Ovary (tissue), 9 donors: ENCODE measurements around the gene NOP9. TPM values are rescaled to one million over a fixed set of nuclear protein-coding genes. Genes with fewer than 3 reads are reported as not detected.

Experiments
- DNase-seq, 5 donors: peaks; one replicate each; pipeline ENCODE4 v3.0.0-alpha.2; 2019 to 2020
- H3K27ac ChIP-seq, 2 donors: fragments of 200-600 bp; one replicate each; pipeline versions ENCODE4 v1.5.1 to v1.8.0; 2019 to 2022
- H3K27me3 ChIP-seq: fragments of 200-600 bp; one replicate; pipeline ENCODE4 v1.8.0; 2022
- H3K36me3 ChIP-seq: fragments of 200-600 bp; sonication (generic); one replicate; pipeline ENCODE4 v1.5.1; 2019
- H3K4me1 ChIP-seq: one replicate; pipeline ENCODE4 v1.8.1; 2013; ENCODE audit warnings: mild to moderate bottlenecking, moderate library complexity; ENCODE audit not compliant: insufficient read depth
- H3K4me3 ChIP-seq: fragments of 200-600 bp; sonication (generic); one replicate; pipeline ENCODE4 v1.5.1; 2017
- H3K9me3 ChIP-seq, 2 donors: fragments of 200-600 bp in 1 of 2; sonication (generic) in 1 of 2; one replicate each; pipeline versions ENCODE4 v1.5.1 to v1.8.1; 2013 to 2019; ENCODE audit warnings: mild to moderate bottlenecking in 1 of 2, moderate library complexity in 1 of 2
- CTCF ChIP-seq, 3 donors: fragments of 450-650 bp in 2 of 3; fragments of 200-600 bp in 1 of 3; IDR thresholded peaks; one replicate each; pipeline versions ENCODE4 v1.5.1 to v1.8.0; 2016 to 2022; ENCODE audit warnings: antibody characterized with exemption in 3 of 3, mild to moderate bottlenecking in 1 of 3
- EP300 ChIP-seq: sonication (generic); formaldehyde crosslinking; IDR thresholded peaks from one replicate; pipeline ENCODE4 v1.6.1; 2017; ENCODE audit warnings: antibody characterized with exemption
- POLR2A ChIP-seq: fragments of 450-650 bp; IDR thresholded peaks from one replicate; pipeline ENCODE4 v1.6.1; 2017; ENCODE audit warnings: antibody characterized with exemption, mild to moderate bottlenecking, moderate library complexity
- WGBS, 3 donors: extraction: QIAGEN DNeasy Blood & Tissue Kit in 1 of 3; methylation state at CpG; one replicate each; pipeline versions ENCODE4 v1.1.5 to v1.1.7; 2013 to 2017; 5-methylcytosine and 5-hydroxymethylcytosine counted together
- intact Hi-C, 4 donors: fragments of 100-400 bp; cut with DNase I; formaldehyde crosslinking; loops; one replicate each; pipeline versions ENCODE4 v1.11.0 to v1.15.1; 2022 to 2023
- polyA plus RNA-seq, 2 donors: library from polyadenylated mRNA; stranded (reverse); fragments of 200-250 nt in 1 of 2; fragments of 350-450 nt in 1 of 2; fragmentation: Illumina TruSeq in 1 of 2; extraction: RNeasy Lipid Tissue Mini Kit (QIAGEN cat#74804) in 1 of 2; gene quantifications; one replicate each; pipeline ENCODE4 v1.2.3, GENCODE V29; 2013 to 2014
- total RNA-seq, 7 donors: library from RNA; depleted of rRNA in 2 of 7; stranded (reverse); fragments of >200 nt in 2 of 7; fragmentation: NEBNext Ultra II Directional in 3 of 7; extraction: Animal tissue kit (Norgen Biotek cat#: 25700) in 3 of 7; gene quantifications; one replicate each; pipeline versions ENCODE4 v1.1.0 to v1.2.4, GENCODE V29; 2016 to 2023
- donor health status: DM: no; HTN: no; CAD: no; lungs with moderate emphysema.
- donor health status: DM: no; HTN: no; CAD: no.
- donor health status: Bipolar disorder and iron deficiency.
- donor health status: DM: yes; HTN: yes; CAD: no.
- donor health status: DM: no; HTN: no; CAD: no.
- donor health status: DM: yes; HTN: yes; CAD: no.

Gene NOP9
- total and polyA plus RNA-seq, 9 donors = 9.2 to 28.6 (median 22.1) TPM

- Histone ChIP-seq H3K4me3 (peak overlapping the region; percentile 93), H3K9me3 (no peaks in the 10 kb centered on the region), H3K36me3 (no peaks in the 10 kb centered on the region), H3K4me1 (peaks cover 6% of the 10 kb centered on the region), H3K27ac (peak overlapping the region; percentile 32 to 65), H3K27me3 (no peaks in the 10 kb centered on the region)
- 22 to 26% (median 23%) methylated on average over 16 of the region's 16 CpGs for WGBS, 3 donors
- TF ChIP-seq CTCF (IDR thresholded peaks at IDR 0.05) = no peak
- no peak for TF ChIP-seq EP300
- TF ChIP-seq POLR2A = no peak
- DNase-seq = no peak
- intact Hi-C loops = no loop called here
Measured at GRCh38 chr14:24300326-24300980, 803 bp downstream of the NOP9 start.

- no peak overlapping the region for H3K4me3 ChIP-seq
- no peaks in the 10 kb centered on the region for H3K9me3 ChIP-seq
- no peaks in the 10 kb centered on the region for H3K36me3 ChIP-seq
- 92 to 94% (median 93%) methylated on average over 11 of the region's 11 CpGs for WGBS, 3 donors
- H3K27me3 ChIP-seq = no peaks in the 10 kb centered on the region
- DNase-seq = no peak
- peaks cover 3% of the 10 kb centered on the region for H3K4me1 ChIP-seq
- intact Hi-C loops = no loop called here
- TF ChIP-seq POLR2A (no peak), CTCF (IDR thresholded peaks at IDR 0.05) (no peak), EP300 (no peak)
- no peak overlapping the region for H3K27ac ChIP-seq
Measured at GRCh38 chr14:24304019-24304387, 4.4 kb downstream of the NOP9 start.

- H3K27ac ChIP-seq = no peak overlapping the region
- TF ChIP-seq CTCF (IDR thresholded peaks at IDR 0.05) (no peak), POLR2A (no peak), EP300 (no peak)
- DNase-seq = no peak
- H3K27me3 ChIP-seq = no peaks in the 10 kb centered on the region
- 75 to 79% (median 78%) methylated on average over 11 of the region's 11 CpGs for WGBS, 3 donors
- peaks cover 11% of the 10 kb centered on the region for H3K4me1 ChIP-seq
- no peak overlapping the region for H3K4me3 ChIP-seq
- intact Hi-C loops = loop anchor here in 1 of 4 donors (5.0 kb wide), 1 partner anchor 65 kb away; the partner anchor contains the start of gene TINF2
- H3K9me3 ChIP-seq = no peaks in the 10 kb centered on the region
- H3K36me3 ChIP-seq = no peaks in the 10 kb centered on the region
Measured at GRCh38 chr14:24307156-24307574, 7.5 kb downstream of the NOP9 start.

GRCh38 chr14:24307575-24308341 is 8.1 kb downstream of the NOP9 start, which contains the start of gene CIDEB:
Gene CIDEB, minus strand, starts transcription at chr14:24307977. Its CDS starts 119 bp downstream, at chr14:24307858.
- no peak within 1 kb of the TSS for H3K4me3 ChIP-seq
- no peaks in the 10 kb centered on the region for H3K36me3 ChIP-seq
- intact Hi-C loops = loop anchor here in 1 of 4 donors (5.0 kb wide), 1 partner anchor 65 kb away; the partner anchor contains the start of gene TINF2
- TF ChIP-seq CTCF (IDR thresholded peaks at IDR 0.05) (peak; percentile 62 to 78 (median 65)), EP300 (no peak), POLR2A (no peak)
- no peaks in the 10 kb centered on the region for H3K27me3 ChIP-seq
- H3K9me3 ChIP-seq = no peaks in the 10 kb centered on the region
- 50 to 59% (median 57%) methylated on average over 6 of the region's 6 CpGs for WGBS, 3 donors
- peak; percentile 47 to 67 (median 62) for DNase-seq
- no peak within 1 kb of the TSS for H3K27ac ChIP-seq
- peaks cover 12% of the 10 kb centered on the region for H3K4me1 ChIP-seq
